ENCODE data around the gene MED6. TPM values are rescaled to one million over a fixed set of nuclear protein-coding genes. Genes with fewer than 3 reads are reported as not detected.
A peak's percentile ranks its signal among the peaks of the same experiment; 100 is the strongest.

MED6 gene
- total and polyA plus RNA-seq, 5 donors, result 14.1 to 21.2 (median 20.7) TPM

GRCh38 chr14:70638416-70638815, 38.0 kb upstream of the MED6 start:
- WGBS, result 58% methylated on average over 2 of the region's 2 CpGs
- ATAC-seq, result no peak
- no peaks in the 10 kb centered on the region for H3K27me3 ChIP-seq (ENCODE audit: control insufficient read depth, insufficient read depth)

GRCh38 chr14:70635971-70636595, 35.6 kb upstream of the MED6 start:
- Histone ChIP-seq H3K4me1 (ENCODE audit: control insufficient read depth, insufficient read depth, low read length) (no peaks in the 10 kb centered on the region), H3K4me3 (ENCODE audit: low read length) (no peak overlapping the region), H3K27me3 (ENCODE audit: control insufficient read depth, insufficient read depth) (no peaks in the 10 kb centered on the region), H3K9me3 (ENCODE audit: control insufficient read depth, low read length) (no peaks in the 10 kb centered on the region), H3K27ac (ENCODE audit: low read length) (no peak overlapping the region)
- intact Hi-C loops (cut with DNase I), result no loop called here
- no peak for DNase-seq
- 96% methylated on average over 6 of the region's 6 CpGs for WGBS
- no peak for ATAC-seq

More at GRCh38 chr14:70638416-70638815, 38.0 kb upstream of the MED6 start:
- H3K4me3 ChIP-seq (ENCODE audit: low read length), result no peak overlapping the region
- intact Hi-C loops (cut with DNase I), result no loop called here
- no peaks in the 10 kb centered on the region for H3K9me3 ChIP-seq (ENCODE audit: control insufficient read depth, low read length)
- no peak for DNase-seq
- H3K27ac ChIP-seq (ENCODE audit: low read length), result no peak overlapping the region
- H3K4me1 ChIP-seq (ENCODE audit: control insufficient read depth, insufficient read depth, low read length), result no peaks in the 10 kb centered on the region

- 70% methylated on average over 3 of the region's 3 CpGs for WGBS
- H3K4me3 ChIP-seq (ENCODE audit: low read length), result no peak overlapping the region
- H3K4me1 ChIP-seq (ENCODE audit: control insufficient read depth, insufficient read depth, low read length), result no peaks in the 10 kb centered on the region
- no peaks in the 10 kb centered on the region for H3K9me3 ChIP-seq (ENCODE audit: control insufficient read depth, low read length)
- intact Hi-C loops (cut with DNase I), result no loop called here
- H3K27ac ChIP-seq (ENCODE audit: low read length), result no peak overlapping the region
- H3K27me3 ChIP-seq (ENCODE audit: control insufficient read depth, insufficient read depth), result no peaks in the 10 kb centered on the region
- no peak for ATAC-seq
- DNase-seq, result no peak
These were observed 31.5 kb upstream of the MED6 start for GRCh38 chr14:70631948-70632347.

- no peak for DNase-seq
- no peak for ATAC-seq
- H3K9me3 ChIP-seq (ENCODE audit: control insufficient read depth, low read length), result no peaks in the 10 kb centered on the region
- 77% methylated on average over 1 of the region's 1 CpG for WGBS
- H3K27ac ChIP-seq (ENCODE audit: low read length), result no peak overlapping the region
- intact Hi-C loops (cut with DNase I), result loop anchor here in 3 of 4 donors (5.0 to 10.0 kb wide), 4 partner anchors 87 to 192 kb away; no protein-coding TSS in a partner anchor
- H3K4me3 ChIP-seq (ENCODE audit: low read length), result no peak overlapping the region
- no peaks in the 10 kb centered on the region for H3K27me3 ChIP-seq (ENCODE audit: control insufficient read depth, insufficient read depth)
- no peaks in the 10 kb centered on the region for H3K4me1 ChIP-seq (ENCODE audit: control insufficient read depth, insufficient read depth, low read length)
These were observed 24.5 kb upstream of the MED6 start for GRCh38 chr14:70624972-70625371.

GRCh38 chr14:70622111-70622712, 21.8 kb upstream of the MED6 start:
- DNase-seq, result no peak
- peak in 1 of 2 donors; percentile 75 for ATAC-seq
- 35% methylated on average over 3 of the region's 3 CpGs for WGBS

GRCh38 chr14:70619708-70620107, 19.3 kb upstream of the MED6 start:
- intact Hi-C loops (cut with DNase I), result loop anchor here in 3 of 4 donors (5.0 to 10.0 kb wide), 4 partner anchors 93 to 198 kb away; no protein-coding TSS in a partner anchor
- DNase-seq (no peak), ATAC-seq (no peak)
- Histone ChIP-seq H3K9me3 (ENCODE audit: control insufficient read depth, low read length) (no peaks in the 10 kb centered on the region), H3K4me1 (ENCODE audit: control insufficient read depth, insufficient read depth, low read length) (no peaks in the 10 kb centered on the region), H3K27ac (ENCODE audit: low read length) (no peak overlapping the region), H3K4me3 (ENCODE audit: low read length) (no peak overlapping the region), H3K27me3 (ENCODE audit: control insufficient read depth, insufficient read depth) (no peaks in the 10 kb centered on the region)

More at GRCh38 chr14:70622111-70622712, 21.8 kb upstream of the MED6 start:
- no peak overlapping the region for H3K27ac ChIP-seq (ENCODE audit: low read length)
- no peaks in the 10 kb centered on the region for H3K4me1 ChIP-seq (ENCODE audit: control insufficient read depth, insufficient read depth, low read length)
- intact Hi-C loops (cut with DNase I), result loop anchor here in 3 of 4 donors (5.0 to 10.0 kb wide), 4 partner anchors 90 to 195 kb away; no protein-coding TSS in a partner anchor
- H3K4me3 ChIP-seq (ENCODE audit: low read length), result no peak overlapping the region
- no peaks in the 10 kb centered on the region for H3K9me3 ChIP-seq (ENCODE audit: control insufficient read depth, low read length)
- H3K27me3 ChIP-seq (ENCODE audit: control insufficient read depth, insufficient read depth), result no peaks in the 10 kb centered on the region

GRCh38 chr14:70618314-70618713, 17.9 kb upstream of the MED6 start:
- no peak overlapping the region for H3K4me3 ChIP-seq (ENCODE audit: low read length)
- no peak overlapping the region for H3K27ac ChIP-seq (ENCODE audit: low read length)
- ATAC-seq, result no peak
- intact Hi-C loops (cut with DNase I), result no loop called here
- H3K9me3 ChIP-seq (ENCODE audit: control insufficient read depth, low read length), result no peaks in the 10 kb centered on the region
- DNase-seq, result no peak
- WGBS, result 55% methylated on average over 2 of the region's 2 CpGs
- H3K4me1 ChIP-seq (ENCODE audit: control insufficient read depth, insufficient read depth, low read length), result no peaks in the 10 kb centered on the region
- H3K27me3 ChIP-seq (ENCODE audit: control insufficient read depth, insufficient read depth), result no peaks in the 10 kb centered on the region

- Histone ChIP-seq H3K27ac (ENCODE audit: low read length) (no peak overlapping the region), H3K4me1 (ENCODE audit: control insufficient read depth, insufficient read depth, low read length) (no peaks in the 10 kb centered on the region), H3K27me3 (ENCODE audit: control insufficient read depth, insufficient read depth) (no peaks in the 10 kb centered on the region), H3K9me3 (ENCODE audit: control insufficient read depth, low read length) (no peaks in the 10 kb centered on the region), H3K4me3 (ENCODE audit: low read length) (no peak overlapping the region)
- DNase-seq (no peak), ATAC-seq (no peak)
- WGBS, result 93% methylated on average over 3 of the region's 3 CpGs
- intact Hi-C loops (cut with DNase I), result no loop called here
These were observed 16.2 kb upstream of the MED6 start for GRCh38 chr14:70616646-70617045.

GRCh38 chr14:70611216-70611615, 10.8 kb upstream of the MED6 start:
- 52% methylated on average over 3 of the region's 3 CpGs for WGBS
- no peak overlapping the region for H3K27ac ChIP-seq (ENCODE audit: low read length)
- peaks cover 5% of the 10 kb centered on the region for H3K27me3 ChIP-seq (ENCODE audit: control insufficient read depth, insufficient read depth)
- DNase-seq, result no peak
- no peaks in the 10 kb centered on the region for H3K4me1 ChIP-seq (ENCODE audit: control insufficient read depth, insufficient read depth, low read length)
- no peak for ATAC-seq
- H3K4me3 ChIP-seq (ENCODE audit: low read length), result no peak overlapping the region
- intact Hi-C loops (cut with DNase I), result no loop called here
- no peaks in the 10 kb centered on the region for H3K9me3 ChIP-seq (ENCODE audit: control insufficient read depth, low read length)

GRCh38 chr14:70602254-70602653, 1.8 kb upstream of the MED6 start:
- no peak overlapping the region for H3K4me3 ChIP-seq (ENCODE audit: low read length)
- no peak overlapping the region for H3K27ac ChIP-seq (ENCODE audit: low read length)
- peaks cover 5% of the 10 kb centered on the region for H3K4me1 ChIP-seq (ENCODE audit: control insufficient read depth, insufficient read depth, low read length)
- no peak for ATAC-seq
- 89% methylated on average over 2 of the region's 2 CpGs for WGBS
- H3K9me3 ChIP-seq (ENCODE audit: control insufficient read depth, low read length), result no peaks in the 10 kb centered on the region
- no peaks in the 10 kb centered on the region for H3K27me3 ChIP-seq (ENCODE audit: control insufficient read depth, insufficient read depth)
- intact Hi-C loops (cut with DNase I), result no loop called here
- DNase-seq, result no peak

- Histone ChIP-seq H3K4me3 (ENCODE audit: low read length) (peak overlapping the region; percentile 100), H3K27me3 (ENCODE audit: control insufficient read depth, insufficient read depth) (no peaks in the 10 kb centered on the region), H3K27ac (ENCODE audit: low read length) (no peak overlapping the region), H3K9me3 (ENCODE audit: control insufficient read depth, low read length) (no peaks in the 10 kb centered on the region), H3K4me1 (ENCODE audit: control insufficient read depth, insufficient read depth, low read length) (peaks cover 5% of the 10 kb centered on the region)
- 25% methylated on average over 3 of the region's 3 CpGs for WGBS
- ATAC-seq (peak in 1 of 2 donors; percentile 15), DNase-seq (no peak)
- intact Hi-C loops (cut with DNase I), result no loop called here
These were observed 707 bp upstream of the MED6 start for GRCh38 chr14:70601162-70601561.
